Ascending aorta (tissue), 2 donors: Measurements from ENCODE around the gene PAX9. TPM values are rescaled to one million over a fixed set of nuclear protein-coding genes. Genes with fewer than 3 reads are reported as not detected.

Experiments
- DNase-seq, 2 donors: peaks; one replicate each; pipeline ENCODE4 v3.0.0-alpha.2; 2019; ENCODE audit warnings: low spot score in 2 of 2
- H3K27ac ChIP-seq, 2 donors: fragments of 200-600 bp; sonication (generic); one replicate each; pipeline ENCODE4 v1.5.1; 2016 to 2017; ENCODE audit warnings: mild to moderate bottlenecking in 1 of 2
- H3K27me3 ChIP-seq: fragments of 200-600 bp; sonication (generic); one replicate; pipeline ENCODE4 v1.5.1; 2017
- H3K36me3 ChIP-seq, 2 donors: fragments of 200-600 bp; sonication (generic); one replicate each; pipeline ENCODE4 v1.5.1; 2016
- H3K4me1 ChIP-seq, 2 donors: fragments of 200-600 bp; sonication (generic); one replicate each; pipeline ENCODE4 v1.5.1; 2016 to 2017; ENCODE audit warnings: mild to moderate bottlenecking in 1 of 2
- H3K4me3 ChIP-seq, 2 donors: fragments of 200-600 bp; sonication (generic); one replicate each; pipeline ENCODE4 v1.5.1; 2016 to 2017; ENCODE audit warnings: mild to moderate bottlenecking in 1 of 2
- H3K9me3 ChIP-seq, 2 donors: fragments of 200-600 bp; sonication (generic); one replicate each; pipeline ENCODE4 v1.5.1; 2016
- intact Hi-C: fragments of 100-400 bp; cut with DNase I; formaldehyde crosslinking; loops from one replicate; pipeline ENCODE4 v1.15.1; 2023
- total RNA-seq: library from RNA; depleted of rRNA; stranded (reverse); fragments of >200 nt; gene quantifications from one replicate; pipeline ENCODE4 v1.1.0, GENCODE V29; 2016
- TF ChIP-seq, protein P1 (sequence below), 3 experiments: fragments of 200-600 bp in 2 of 3; fragments of 450-650 bp in 1 of 3; sonication (generic) in 2 of 3; IDR thresholded peaks; one replicate each; pipeline ENCODE4 v1.5.1; 2016 to 2019; ENCODE audit warnings: antibody characterized with exemption in 3 of 3, mild to moderate bottlenecking in 1 of 3, moderate library complexity in 1 of 3

The PAX9 gene
- total RNA-seq, 1 donor from 2014 or later: not detected

DNA sequence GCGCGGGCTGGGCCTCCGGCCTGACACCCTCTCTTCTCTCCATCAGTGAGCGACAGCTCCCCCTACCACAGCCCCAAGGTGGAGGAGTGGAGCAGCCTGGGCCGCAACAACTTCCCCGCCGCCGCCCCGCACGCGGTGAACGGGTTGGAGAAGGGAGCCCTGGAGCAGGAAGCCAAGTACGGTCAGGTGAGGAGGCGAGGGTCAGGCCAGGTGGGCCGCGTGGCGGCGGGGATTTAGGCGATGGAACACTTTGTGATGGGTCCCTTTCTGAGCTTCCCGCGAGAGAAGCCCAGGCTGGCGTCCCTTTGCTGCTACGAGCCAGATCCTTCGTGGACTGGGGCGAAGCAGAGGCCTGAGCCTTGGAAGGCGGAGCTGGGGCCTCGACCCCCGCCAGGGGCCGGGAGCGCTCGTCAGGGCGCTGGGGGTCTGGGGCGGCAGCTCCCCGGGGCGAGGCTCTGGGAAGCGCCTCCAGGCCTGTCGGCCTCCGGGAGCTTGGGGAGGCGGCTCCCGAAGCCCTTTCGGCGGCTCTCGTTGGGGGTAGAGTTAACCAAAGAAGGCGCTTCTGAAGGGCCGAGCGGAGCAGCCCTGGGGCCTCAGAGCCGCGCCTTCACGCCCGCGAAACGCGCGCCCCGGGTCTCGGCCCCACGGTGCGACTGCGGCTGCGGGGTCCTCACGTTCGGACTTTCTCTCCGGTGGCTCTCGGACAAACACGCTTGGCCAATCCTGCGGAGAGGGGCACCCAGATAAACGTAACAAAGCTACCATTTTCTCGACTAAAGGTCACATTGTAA is 5.0 kb downstream of the PAX9 start:
- H3K36me3 ChIP-seq: no peaks in the 10 kb centered on the region
- peak overlapping the region in 1 of 2 donors; percentile 10 for H3K4me3 ChIP-seq
- H3K27me3 ChIP-seq: peaks cover 16% of the 10 kb centered on the region
- TF ChIP-seq, protein P1, sequence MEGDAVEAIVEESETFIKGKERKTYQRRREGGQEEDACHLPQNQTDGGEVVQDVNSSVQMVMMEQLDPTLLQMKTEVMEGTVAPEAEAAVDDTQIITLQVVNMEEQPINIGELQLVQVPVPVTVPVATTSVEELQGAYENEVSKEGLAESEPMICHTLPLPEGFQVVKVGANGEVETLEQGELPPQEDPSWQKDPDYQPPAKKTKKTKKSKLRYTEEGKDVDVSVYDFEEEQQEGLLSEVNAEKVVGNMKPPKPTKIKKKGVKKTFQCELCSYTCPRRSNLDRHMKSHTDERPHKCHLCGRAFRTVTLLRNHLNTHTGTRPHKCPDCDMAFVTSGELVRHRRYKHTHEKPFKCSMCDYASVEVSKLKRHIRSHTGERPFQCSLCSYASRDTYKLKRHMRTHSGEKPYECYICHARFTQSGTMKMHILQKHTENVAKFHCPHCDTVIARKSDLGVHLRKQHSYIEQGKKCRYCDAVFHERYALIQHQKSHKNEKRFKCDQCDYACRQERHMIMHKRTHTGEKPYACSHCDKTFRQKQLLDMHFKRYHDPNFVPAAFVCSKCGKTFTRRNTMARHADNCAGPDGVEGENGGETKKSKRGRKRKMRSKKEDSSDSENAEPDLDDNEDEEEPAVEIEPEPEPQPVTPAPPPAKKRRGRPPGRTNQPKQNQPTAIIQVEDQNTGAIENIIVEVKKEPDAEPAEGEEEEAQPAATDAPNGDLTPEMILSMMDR (IDR thresholded peaks at IDR 0.05): no peak
- no peak overlapping the region for H3K27ac ChIP-seq
- DNase-seq: no peak
- no peaks in the 10 kb centered on the region for H3K9me3 ChIP-seq
- intact Hi-C loops: loop anchor here (10.0 kb wide), 1 partner anchor 152 kb away; no protein-coding TSS in a partner anchor
- peaks cover 7 to 21% of the 10 kb centered on the region in 2 donors for H3K4me1 ChIP-seq

DNA sequence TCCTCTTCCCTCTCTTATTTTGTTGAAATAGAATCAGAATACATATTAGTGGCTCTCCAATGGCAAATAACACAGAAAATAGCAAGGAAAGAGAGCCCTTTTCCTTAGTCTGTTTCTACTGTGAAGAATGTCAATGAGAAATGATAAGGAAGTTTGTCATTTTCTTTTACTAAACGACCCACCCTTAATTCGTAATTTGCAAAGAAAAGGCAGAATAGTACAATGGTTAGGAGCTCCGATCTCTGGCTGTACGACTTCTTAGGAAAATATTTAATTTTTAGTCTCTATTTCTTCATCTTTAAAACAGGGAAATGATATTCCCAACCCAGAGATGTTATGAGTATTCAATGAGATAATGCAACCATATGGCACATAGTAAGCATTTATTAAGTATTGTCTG is 6.0 kb downstream of the PAX9 start:
- H3K27me3 ChIP-seq: peaks cover 16% of the 10 kb centered on the region
- no peak overlapping the region for H3K4me3 ChIP-seq
- no peaks in the 10 kb centered on the region for H3K9me3 ChIP-seq
- H3K36me3 ChIP-seq: no peaks in the 10 kb centered on the region
- intact Hi-C loops: loop anchor here (10.0 kb wide), 1 partner anchor 153 kb away; no protein-coding TSS in a partner anchor
- no peak overlapping the region for H3K27ac ChIP-seq
- H3K4me1 ChIP-seq: peaks cover 7 to 12% of the 10 kb centered on the region in 2 donors
- DNase-seq: no peak
- TF ChIP-seq, protein P1 (IDR thresholded peaks at IDR 0.05): no peak

DNA sequence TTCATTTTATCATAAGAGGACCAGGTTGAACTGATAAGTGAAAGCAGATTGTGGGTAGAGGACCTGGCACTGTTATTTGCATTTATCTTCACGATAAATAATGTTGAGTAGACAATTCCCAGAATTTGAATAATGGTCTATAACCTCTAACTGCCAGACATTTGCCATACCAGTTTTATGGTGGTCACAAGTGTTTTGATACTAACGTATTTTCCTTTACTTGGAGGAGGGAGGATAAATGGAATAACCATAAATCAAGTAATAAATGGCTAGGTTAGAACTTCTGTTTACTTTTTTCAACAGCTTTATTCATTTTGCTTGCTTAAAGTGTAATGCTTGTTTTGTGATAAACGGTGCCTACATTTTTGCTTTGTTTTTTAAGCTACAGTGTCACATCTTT is 9.5 kb downstream of the PAX9 start:
- Histone ChIP-seq H3K27ac (no peak overlapping the region), H3K27me3 (peaks cover 9% of the 10 kb centered on the region), H3K36me3 (no peaks in the 10 kb centered on the region), H3K9me3 (no peaks in the 10 kb centered on the region), H3K4me3 (no peak overlapping the region), H3K4me1 (peaks cover 0 to 3% of the 10 kb centered on the region in 2 donors)
- intact Hi-C loops: no loop called here
- DNase-seq: no peak
- TF ChIP-seq, protein P1 (IDR thresholded peaks at IDR 0.05): no peak

DNA sequence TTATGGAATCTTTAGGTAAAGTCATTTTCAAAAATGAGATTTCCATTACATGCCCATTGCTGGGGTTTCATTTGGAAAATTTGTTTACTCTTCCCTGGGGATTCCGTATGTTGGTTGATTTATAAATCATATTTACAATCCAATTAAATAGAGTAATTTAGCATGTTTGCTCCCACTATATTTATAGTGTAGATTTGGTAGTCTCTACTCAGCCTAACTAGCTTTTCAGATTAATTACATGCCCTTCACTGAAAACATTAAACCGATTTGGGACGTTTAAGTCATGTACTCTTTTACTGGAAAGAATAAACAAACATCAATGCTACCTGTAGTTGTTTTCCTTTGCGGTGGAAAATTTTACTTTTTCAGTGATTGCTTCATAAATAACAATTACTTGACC is 10.4 kb downstream of the PAX9 start:
- no peaks in the 10 kb centered on the region for H3K36me3 ChIP-seq
- no peak for DNase-seq
- H3K4me1 ChIP-seq: no peaks in the 10 kb centered on the region
- intact Hi-C loops: no loop called here
- H3K27me3 ChIP-seq: no peaks in the 10 kb centered on the region
- TF ChIP-seq, protein P1 (IDR thresholded peaks at IDR 0.05): no peak
- H3K4me3 ChIP-seq: no peak overlapping the region
- no peak overlapping the region for H3K27ac ChIP-seq
- H3K9me3 ChIP-seq: no peaks in the 10 kb centered on the region

DNA sequence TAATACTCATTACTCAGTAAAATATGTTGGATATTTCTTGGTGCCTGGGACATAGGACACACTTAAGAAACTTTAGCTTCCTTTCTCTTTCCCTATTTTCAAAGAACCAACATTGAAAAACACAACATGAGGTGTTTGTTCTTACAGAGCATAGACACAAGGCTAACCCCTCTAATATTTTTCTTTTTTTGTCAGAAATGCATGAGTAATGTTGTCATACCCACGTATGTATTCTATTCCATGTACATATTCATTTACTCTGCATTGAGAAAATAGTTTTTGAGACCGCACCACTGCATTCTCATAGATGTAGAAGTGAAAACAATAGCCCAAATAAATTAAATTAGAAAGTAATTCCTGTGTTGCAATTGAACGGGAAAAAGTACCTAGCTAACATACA is 13.0 kb downstream of the PAX9 start:
- Histone ChIP-seq H3K27me3 (no peaks in the 10 kb centered on the region), H3K4me3 (no peak overlapping the region), H3K27ac (no peak overlapping the region), H3K4me1 (no peaks in the 10 kb centered on the region), H3K9me3 (no peaks in the 10 kb centered on the region), H3K36me3 (no peaks in the 10 kb centered on the region)
- TF ChIP-seq, protein P1 (IDR thresholded peaks at IDR 0.05): no peak
- intact Hi-C loops: no loop called here
- DNase-seq: no peak
